ENCODE results near the gene PITX3.
A peak's percentile ranks its signal among the peaks of the same experiment; 100 is the strongest.

The PITX3 gene

DNA sequence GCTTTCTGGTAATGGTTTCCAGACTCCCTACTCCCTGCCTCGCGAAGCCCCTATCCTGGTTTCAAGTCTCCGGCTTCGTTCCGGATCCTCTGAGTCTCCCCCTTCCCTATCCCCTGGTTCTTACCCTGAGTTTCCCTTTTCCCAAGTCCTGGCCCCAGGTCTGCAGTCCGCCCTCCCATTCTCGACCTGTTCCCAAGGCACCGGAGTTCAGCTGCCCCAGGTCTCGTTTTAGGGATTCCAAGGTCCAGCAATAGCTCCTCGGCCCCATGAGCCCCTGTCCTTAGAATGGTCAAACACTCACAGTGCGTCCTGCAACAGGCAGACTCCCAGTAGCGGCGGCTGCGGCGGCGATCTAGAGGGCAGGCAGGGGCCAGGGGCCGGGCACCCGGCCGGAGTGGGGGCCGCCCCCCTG lies 274 bp downstream of the PITX3 start (continued):
- TF ChIP-seq, protein P1, sequence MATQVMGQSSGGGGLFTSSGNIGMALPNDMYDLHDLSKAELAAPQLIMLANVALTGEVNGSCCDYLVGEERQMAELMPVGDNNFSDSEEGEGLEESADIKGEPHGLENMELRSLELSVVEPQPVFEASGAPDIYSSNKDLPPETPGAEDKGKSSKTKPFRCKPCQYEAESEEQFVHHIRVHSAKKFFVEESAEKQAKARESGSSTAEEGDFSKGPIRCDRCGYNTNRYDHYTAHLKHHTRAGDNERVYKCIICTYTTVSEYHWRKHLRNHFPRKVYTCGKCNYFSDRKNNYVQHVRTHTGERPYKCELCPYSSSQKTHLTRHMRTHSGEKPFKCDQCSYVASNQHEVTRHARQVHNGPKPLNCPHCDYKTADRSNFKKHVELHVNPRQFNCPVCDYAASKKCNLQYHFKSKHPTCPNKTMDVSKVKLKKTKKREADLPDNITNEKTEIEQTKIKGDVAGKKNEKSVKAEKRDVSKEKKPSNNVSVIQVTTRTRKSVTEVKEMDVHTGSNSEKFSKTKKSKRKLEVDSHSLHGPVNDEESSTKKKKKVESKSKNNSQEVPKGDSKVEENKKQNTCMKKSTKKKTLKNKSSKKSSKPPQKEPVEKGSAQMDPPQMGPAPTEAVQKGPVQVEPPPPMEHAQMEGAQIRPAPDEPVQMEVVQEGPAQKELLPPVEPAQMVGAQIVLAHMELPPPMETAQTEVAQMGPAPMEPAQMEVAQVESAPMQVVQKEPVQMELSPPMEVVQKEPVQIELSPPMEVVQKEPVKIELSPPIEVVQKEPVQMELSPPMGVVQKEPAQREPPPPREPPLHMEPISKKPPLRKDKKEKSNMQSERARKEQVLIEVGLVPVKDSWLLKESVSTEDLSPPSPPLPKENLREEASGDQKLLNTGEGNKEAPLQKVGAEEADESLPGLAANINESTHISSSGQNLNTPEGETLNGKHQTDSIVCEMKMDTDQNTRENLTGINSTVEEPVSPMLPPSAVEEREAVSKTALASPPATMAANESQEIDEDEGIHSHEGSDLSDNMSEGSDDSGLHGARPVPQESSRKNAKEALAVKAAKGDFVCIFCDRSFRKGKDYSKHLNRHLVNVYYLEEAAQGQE (tag by site-specific recombination; IDR thresholded peaks at IDR 0.05) = no peak
- no peak for TF ChIP-seq ZNF155 (tag by site-specific recombination; IDR thresholded peaks at IDR 0.05)
- TF ChIP-seq ZNF677 (tag by site-specific recombination; IDR thresholded peaks at IDR 0.05) = no peak
- TF ChIP-seq ZNF707 (tag by site-specific recombination; IDR thresholded peaks at IDR 0.05) = no peak
- TF ChIP-seq FEZF1 (tag by site-specific recombination; IDR thresholded peaks at IDR 0.05) = no peak
- TF ChIP-seq ZNF544 (tag by site-specific recombination; IDR thresholded peaks at IDR 0.05) = no peak
- no peak for TF ChIP-seq GLI2 (tag by site-specific recombination; IDR thresholded peaks at IDR 0.05; ENCODE audit: borderline replicate concordance, low read depth)
- TF ChIP-seq ZNF660 (tag by site-specific recombination; IDR thresholded peaks at IDR 0.05) = no peak
- no peak for TF ChIP-seq ZNF239 (tag by site-specific recombination; IDR thresholded peaks at IDR 0.05)
- TF ChIP-seq ZNF791 (tag by site-specific recombination; IDR thresholded peaks at IDR 0.05) = no peak
- TF ChIP-seq ZNF600 (tag by site-specific recombination; IDR thresholded peaks at IDR 0.05) = peak; percentile 20; the same call in 1 of the 2 replicates
- TF ChIP-seq ZFP69B (tag by site-specific recombination; IDR thresholded peaks at IDR 0.05) = no peak
- TF ChIP-seq ZNF768 (tag by site-specific recombination; IDR thresholded peaks at IDR 0.05) = no peak
- no peak for TF ChIP-seq ZSCAN16 (tag by site-specific recombination; IDR thresholded peaks at IDR 0.05)
- TF ChIP-seq ZNF280C (tag by site-specific recombination; IDR thresholded peaks at IDR 0.05) = no peak
- TF ChIP-seq ZNF350 (tag by site-specific recombination; IDR thresholded peaks at IDR 0.05) = no peak
- TF ChIP-seq ZNF654 (tag by site-specific recombination; IDR thresholded peaks at IDR 0.05; ENCODE audit: low read depth) = no peak
- TF ChIP-seq IKZF3 (tag by site-specific recombination; IDR thresholded peaks at IDR 0.05) = no peak
- TF ChIP-seq ZBTB20 (tag by site-specific recombination; IDR thresholded peaks at IDR 0.05) = no peak
- TF ChIP-seq ZBTB8A (tag by site-specific recombination; IDR thresholded peaks at IDR 0.05) = no peak
- TF ChIP-seq YY2 (tag by site-specific recombination; IDR thresholded peaks at IDR 0.05) = no peak
- no peak for TF ChIP-seq ZNF112 (tag by site-specific recombination; IDR thresholded peaks at IDR 0.05)
- TF ChIP-seq ZNF221 (tag by site-specific recombination; IDR thresholded peaks at IDR 0.05; ENCODE audit: borderline replicate concordance) = no peak
- peak; percentile 43; the same call in 1 of the 2 replicates for TF ChIP-seq BCL11B (tag by site-specific recombination; IDR thresholded peaks at IDR 0.05; ENCODE audit: low read depth)
- no peak for TF ChIP-seq KLF16 (tag by site-specific recombination; IDR thresholded peaks at IDR 0.05)
- 0 out of 2 replicates have a peak, but pooled peaks have one; percentile 59 for TF ChIP-seq GLIS2 (tag by site-specific recombination; IDR thresholded peaks at IDR 0.05)
- no peak for TF ChIP-seq ZNF792 (tag by site-specific recombination; IDR thresholded peaks at IDR 0.05)
- TF ChIP-seq ZNF747 (tag by site-specific recombination; IDR thresholded peaks at IDR 0.05) = no peak
- no peak for TF ChIP-seq ZNF473 (tag by site-specific recombination; IDR thresholded peaks at IDR 0.05)
- no peak for TF ChIP-seq SP2 (tag by site-specific recombination; IDR thresholded peaks at IDR 0.05)

Data from HEK293 (cell line).